ENCODE data around the gene PTPRC.

GRCh38 chr1:198641966-198642668 lies 3.3 kb downstream of the PTPRC start:
- TF ChIP-seq CTCF (conservative IDR thresholded peaks at IDR 0.05) = no peak
- no peak for TF ChIP-seq ZFX (IDR thresholded peaks at IDR 0.05)
